Left colon (tissue), 2 donors: ENCODE measurements around the gene SH3D21. TPM values are rescaled to one million over a fixed set of nuclear protein-coding genes. Genes with fewer than 3 reads are reported as not detected.

Source experiments
- ATAC-seq: fragments of 200-7000 bp; cut with Tn5 transposase; one replicate; pipeline ENCODE4 v1.9.1; 2020; ENCODE audit warnings: mild to moderate bottlenecking, moderate library complexity
- DNase-seq, 2 donors: peaks; one replicate each; pipeline ENCODE4 v3.0.0-alpha.2; 2020
- intact Hi-C, 2 donors: fragments of 100-400 bp; cut with DNase I in 1 of 2; cut with micrococcal nuclease in 1 of 2; formaldehyde crosslinking; loops; one replicate each; pipeline versions ENCODE4 v1.11.2 to v1.14.0; 2022; cut with DNase I, micrococcal nuclease
- total RNA-seq, 2 donors: library from RNA; stranded (reverse); fragmentation: NEBNext Ultra II Directional; extraction: Animal tissue kit (Norgen Biotek cat#: 25700); gene quantifications; one replicate each; pipeline ENCODE4 v1.2.1, GENCODE V29; 2021
- donor health status: DM: no; HTN: no; CAD: no.
- donor health status: DM: yes; HTN: yes; CAD: no.

Gene SH3D21
- total RNA-seq, 2 donors from 2014 or later: 14.6 to 30.6 TPM

DNA sequence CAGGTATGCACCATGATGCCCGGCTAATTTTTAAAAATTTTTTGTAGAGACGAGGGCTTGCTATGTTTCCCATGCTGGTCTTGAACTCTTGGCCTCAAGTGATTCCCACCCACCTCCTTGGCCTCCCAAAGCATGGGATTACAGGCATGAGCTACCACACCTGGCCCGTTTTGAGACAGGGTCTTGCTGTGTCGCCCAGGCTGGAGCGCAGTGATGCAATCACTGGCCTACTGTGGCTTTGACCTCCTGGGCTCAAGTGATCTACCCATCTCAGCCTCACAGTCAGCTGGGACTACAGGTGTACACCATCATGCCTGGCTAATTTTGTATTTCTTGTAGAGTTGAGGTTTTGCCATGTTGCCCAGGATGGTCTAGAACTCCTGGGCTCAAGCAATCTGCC lies 7.5 kb upstream of the SH3D21 start:
- intact Hi-C loops: no loop called here
- ATAC-seq (no peak), DNase-seq (no peak)

DNA sequence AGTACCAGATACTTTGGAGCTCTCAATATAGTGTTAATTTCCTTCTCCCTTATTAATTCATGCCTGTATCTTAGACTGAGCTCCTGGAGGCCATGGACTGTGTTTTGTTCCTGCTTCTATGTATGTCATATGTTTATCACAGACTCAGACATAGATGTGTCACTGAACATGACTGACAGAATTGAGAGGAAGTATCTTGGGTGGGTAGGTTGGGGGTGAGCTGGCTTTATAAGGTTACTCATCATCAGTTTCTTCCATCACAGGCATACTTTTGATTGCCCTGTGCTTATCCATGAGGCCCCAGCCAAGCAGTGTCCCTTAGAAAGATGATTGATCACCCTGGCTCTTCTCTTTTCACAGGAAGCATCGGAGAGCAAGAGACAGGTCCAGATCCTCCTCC lies 5.6 kb upstream of the SH3D21 start:
- intact Hi-C loops: no loop called here
- no peak for DNase-seq
- ATAC-seq: peak; percentile 12

GRCh38 chr1:36301220-36301619 lies 4.9 kb upstream of the SH3D21 start:
- intact Hi-C loops: no loop called here
- DNase-seq: no peak
- no peak for ATAC-seq

- intact Hi-C loops: no loop called here
- no peak for ATAC-seq
- DNase-seq: no peak
Measured at GRCh38 chr1:36303244-36303643, 2.9 kb upstream of the SH3D21 start.

DNA sequence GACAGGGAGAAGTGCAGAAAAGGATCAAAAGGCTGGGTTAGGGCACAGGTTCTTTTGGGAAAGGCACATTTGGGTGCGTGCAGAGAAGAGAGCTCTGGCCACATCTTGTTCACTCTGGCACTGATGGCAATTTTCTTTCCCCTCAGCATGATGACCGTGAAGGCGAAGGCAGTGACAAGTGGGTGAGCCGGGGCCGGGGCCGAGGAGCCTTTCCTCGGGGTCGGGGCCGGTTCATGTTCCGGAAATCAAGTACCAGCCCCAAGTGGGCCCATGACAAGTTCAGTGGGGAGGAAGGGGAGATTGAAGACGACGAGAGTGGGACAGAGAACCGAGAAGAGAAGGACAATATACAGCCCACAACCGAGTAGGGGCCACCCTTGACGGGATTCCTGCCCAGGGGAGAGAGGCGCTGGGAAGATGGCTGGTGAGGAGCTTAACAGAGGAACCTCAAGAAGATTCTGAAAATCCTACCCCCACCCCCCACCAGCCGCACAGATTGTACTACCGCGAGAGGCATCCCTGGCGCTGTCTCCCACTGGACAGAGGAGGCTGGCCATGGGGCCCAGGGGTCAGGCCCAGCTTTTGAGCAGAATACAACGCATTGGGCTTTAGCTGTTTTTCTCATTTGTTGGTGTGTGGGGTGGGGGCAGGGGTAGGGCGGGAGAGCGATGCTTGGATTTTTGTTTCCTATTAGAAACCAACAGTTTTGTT lies 2.4 kb upstream of the SH3D21 start:
- no peak for ATAC-seq
- intact Hi-C loops: no loop called here

GRCh38 chr1:36304521-36304920 lies 1.6 kb upstream of the SH3D21 start:
- ATAC-seq (no peak), DNase-seq (peak in 1 of 2 donors; percentile 22)
- intact Hi-C loops: no loop called here

More for the DNA sequence above, 2.4 kb upstream of the SH3D21 start:
- DNase-seq: no peak

- ATAC-seq (peak; percentile 45), DNase-seq (peak in 1 of 2 donors; percentile 14)
- intact Hi-C loops: no loop called here
Measured at GRCh38 chr1:36304970-36305914, 926 bp upstream of the SH3D21 start.

- intact Hi-C loops: no loop called here
- peak; percentile 3 for ATAC-seq
- no peak for DNase-seq
Measured at GRCh38 chr1:36305915-36306209, 306 bp upstream of the SH3D21 start.

GRCh38 chr1:36306902-36307456 lies 811 bp downstream of the SH3D21 start:
- DNase-seq (peak; percentile 94 to 97), ATAC-seq (peak; percentile 88)
- intact Hi-C loops: no loop called here

GRCh38 chr1:36307601-36308330 lies 1.6 kb downstream of the SH3D21 start:
- ATAC-seq (no peak), DNase-seq (peak in 1 of 2 donors; percentile 30)
- intact Hi-C loops: no loop called here

GRCh38 chr1:36309397-36309796 lies 3.2 kb downstream of the SH3D21 start:
- intact Hi-C loops: no loop called here
- no peak for ATAC-seq
- DNase-seq: no peak

GRCh38 chr1:36320291-36320761 lies 14.2 kb downstream of the SH3D21 start:
- no peak for ATAC-seq
- intact Hi-C loops: no loop called here

GRCh38 chr1:36320767-36321118 lies 14.6 kb downstream of the SH3D21 start:
- intact Hi-C loops: no loop called here
- ATAC-seq: peak; percentile 2
- DNase-seq: peak in 1 of 2 donors; percentile 21

More at GRCh38 chr1:36320291-36320761, 14.2 kb downstream of the SH3D21 start:
- peak in 1 of 2 donors; percentile 20 for DNase-seq

- intact Hi-C loops: no loop called here
- peak; percentile 39 for ATAC-seq
- peak; percentile 60 to 62 for DNase-seq
Measured at GRCh38 chr1:36321119-36321951, 15.2 kb downstream of the SH3D21 start.

GRCh38 chr1:36322041-36322785 lies 16.0 kb downstream of the SH3D21 start:
- DNase-seq (peak in 1 of 2 donors; percentile 26), ATAC-seq (no peak)

DNA sequence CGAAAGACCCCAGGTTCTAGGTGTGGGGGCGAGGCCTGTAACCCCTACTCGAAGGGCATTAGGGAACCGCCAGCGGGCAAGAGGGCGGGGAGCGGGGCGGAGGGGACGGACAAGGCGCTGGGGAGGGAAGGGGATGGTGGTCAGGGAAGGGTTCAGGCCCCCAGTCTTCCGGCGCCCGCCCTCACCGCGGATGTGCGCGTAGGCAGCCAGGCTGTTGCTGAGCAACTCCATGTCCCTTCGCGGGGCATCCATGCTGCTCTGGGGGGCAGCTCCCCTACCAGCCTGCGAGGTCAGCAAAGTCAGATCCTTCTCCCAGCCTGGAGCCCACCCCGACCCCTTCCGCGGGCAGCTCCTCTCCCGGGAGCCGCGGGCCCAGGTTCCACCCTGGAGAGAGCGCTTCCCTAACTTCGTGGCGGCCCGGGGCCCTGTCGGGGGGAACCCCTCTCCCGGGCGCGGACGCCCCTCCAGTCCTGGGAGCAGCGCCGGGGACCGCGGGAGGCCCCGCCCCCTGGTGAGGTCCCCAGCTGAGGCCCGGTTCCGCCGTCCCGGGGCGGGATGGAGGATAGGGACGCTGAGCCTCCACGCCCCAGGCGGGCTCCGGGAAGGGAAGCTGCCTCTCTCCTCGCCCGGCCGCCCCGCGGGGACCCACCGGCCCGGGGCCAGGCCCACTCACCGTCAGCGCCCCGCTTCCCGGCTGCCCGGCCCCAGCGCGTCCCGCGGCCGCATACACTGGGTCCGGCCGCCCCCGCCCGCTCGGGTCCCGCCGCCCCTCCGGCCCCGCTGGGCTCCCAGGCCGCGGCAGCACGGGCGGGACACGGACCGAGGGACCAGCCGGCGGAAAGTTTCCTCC lies 16.8 kb downstream of the SH3D21 start:
- intact Hi-C loops: no loop called here
- peak; percentile 10 for ATAC-seq
- peak in 1 of 2 donors; percentile 60 for DNase-seq

More at GRCh38 chr1:36322041-36322785, 16.0 kb downstream of the SH3D21 start:
- intact Hi-C loops: no loop called here
